ENCODE results near the gene AFMID.
A peak's percentile ranks its signal among the peaks of the same experiment; 100 is the strongest.

DNA sequence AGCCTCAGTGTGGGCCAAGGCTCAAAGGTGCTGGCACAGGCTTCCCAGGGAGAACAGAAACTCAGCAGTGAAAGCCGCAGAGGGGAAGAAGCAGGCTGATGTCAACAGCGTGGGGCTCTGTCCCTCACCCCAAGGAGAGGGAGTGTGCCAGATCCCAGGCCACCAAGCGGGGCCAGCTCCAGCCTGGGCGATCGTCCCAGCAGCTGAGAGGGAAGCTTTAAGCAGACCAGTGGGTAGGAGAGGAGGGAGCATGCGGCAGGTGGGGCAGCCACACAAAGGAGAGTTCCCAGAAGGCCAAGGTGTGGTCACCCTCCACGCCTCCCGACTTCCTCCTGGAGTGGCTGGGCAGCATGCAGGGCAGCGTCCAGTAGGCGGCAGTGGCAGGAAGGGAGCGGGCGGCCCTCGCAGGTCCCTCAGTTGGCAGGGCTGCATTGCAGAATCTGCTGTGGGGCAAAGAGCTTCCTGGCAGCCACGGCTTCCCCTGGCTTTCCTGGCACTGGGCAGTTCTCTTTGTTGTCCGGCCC lies 12.8 kb upstream of the AFMID start:
- TF ChIP-seq, protein P1, sequence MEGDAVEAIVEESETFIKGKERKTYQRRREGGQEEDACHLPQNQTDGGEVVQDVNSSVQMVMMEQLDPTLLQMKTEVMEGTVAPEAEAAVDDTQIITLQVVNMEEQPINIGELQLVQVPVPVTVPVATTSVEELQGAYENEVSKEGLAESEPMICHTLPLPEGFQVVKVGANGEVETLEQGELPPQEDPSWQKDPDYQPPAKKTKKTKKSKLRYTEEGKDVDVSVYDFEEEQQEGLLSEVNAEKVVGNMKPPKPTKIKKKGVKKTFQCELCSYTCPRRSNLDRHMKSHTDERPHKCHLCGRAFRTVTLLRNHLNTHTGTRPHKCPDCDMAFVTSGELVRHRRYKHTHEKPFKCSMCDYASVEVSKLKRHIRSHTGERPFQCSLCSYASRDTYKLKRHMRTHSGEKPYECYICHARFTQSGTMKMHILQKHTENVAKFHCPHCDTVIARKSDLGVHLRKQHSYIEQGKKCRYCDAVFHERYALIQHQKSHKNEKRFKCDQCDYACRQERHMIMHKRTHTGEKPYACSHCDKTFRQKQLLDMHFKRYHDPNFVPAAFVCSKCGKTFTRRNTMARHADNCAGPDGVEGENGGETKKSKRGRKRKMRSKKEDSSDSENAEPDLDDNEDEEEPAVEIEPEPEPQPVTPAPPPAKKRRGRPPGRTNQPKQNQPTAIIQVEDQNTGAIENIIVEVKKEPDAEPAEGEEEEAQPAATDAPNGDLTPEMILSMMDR (IDR thresholded peaks at IDR 0.05; ENCODE audit: extremely low read depth in 1 of 2, insufficient read depth in 1 of 2, low read depth in 1 of 2, low read length in 2 of 2): peak; percentile 46 to 77
- TF ChIP-seq JUN (IDR thresholded peaks at IDR 0.05; ENCODE audit: borderline replicate concordance, insufficient read depth, insufficient read length, low read depth) (no peak), MAX (IDR thresholded peaks at IDR 0.05; ENCODE audit: insufficient read depth, insufficient read length) (no peak), POLR2A (IDR thresholded peaks at IDR 0.05; ENCODE audit: low read depth, low read length) (no peak)
